ENCODE measurements around the gene FKBP14. TPM values are rescaled to one million over a fixed set of nuclear protein-coding genes. Genes with fewer than 3 reads are reported as not detected.

Gene FKBP14
- total and polyA plus RNA-seq, 9 of the 15 experiments (the other 6 are each of a cell fraction or from before 2014, with no cell fraction given), result 5.3 to 27.9 (median 14.3) TPM

- H3K9me3 ChIP-seq (replicated peaks; ENCODE audit: control insufficient read depth, insufficient read depth, low read depth, low read length), result no peaks in the 10 kb centered on the region
- no peak overlapping the region for H3K9ac ChIP-seq (ENCODE audit: insufficient read depth in 1 of 2, low read depth in 2 of 2, low read length in 2 of 2)
- intact Hi-C loops (cut with micrococcal nuclease) (no loop called here), in situ Hi-C loops (cut with MboI) (no loop called here)
- no TSS peak for BruUV-seq (replicated peaks)
- H3K4me3 ChIP-seq, result no peak overlapping the region
- WGBS (ENCODE audit: insufficient coverage, low coverage, missing lambda C conversion rate), result 78% methylated on average over 1 of the region's 1 CpG
- peaks cover 37% of the 10 kb centered on the region for H3K79me2 ChIP-seq (ENCODE audit: control insufficient read depth, insufficient read depth, low read length)
- no peak overlapping the region for H2AFZ ChIP-seq (ENCODE audit: low read depth, low read length)
- H4K20me1 ChIP-seq (replicated peaks; ENCODE audit: control insufficient read depth, insufficient read depth, low read length), result no peaks in the 10 kb centered on the region; the same call in 1 of the 2 replicates
- no peak overlapping the region for H3K4me2 ChIP-seq (ENCODE audit: insufficient read depth, low read length)
- H3K4me1 ChIP-seq (replicated peaks in 1 of 2; ENCODE audit: control insufficient read depth in 2 of 2, insufficient read depth in 2 of 2, low read length in 2 of 2), result peaks cover 2 to 4% of the 10 kb centered on the region in 2 experiments; a peak in 1 of 5 replicates
- FAIRE-seq (no peak), DNase-seq (ENCODE audit: extremely low read depth in 1 of 4, low spot score in 3 of 4) (no peak), ATAC-seq (no peak)
- CTCF ChIA-PET (ENCODE audit: low intra/inter-chr PET ratio), result no interaction called here
- no peaks in the 10 kb centered on the region for H3K9me1 ChIP-seq (ENCODE audit: control insufficient read depth, insufficient read depth, low read length)
- POLR2A ChIA-PET, result no interaction called here
- peaks cover 68% of the 10 kb centered on the region for H3K36me3 ChIP-seq (ENCODE audit: control insufficient read depth, insufficient read depth, low read length)
- H3K27ac ChIP-seq (ENCODE audit: extremely low read depth, low read depth, low read length), result no peak overlapping the region
- no peaks in the 10 kb centered on the region for H3K27me3 ChIP-seq (ENCODE audit: control insufficient read depth in 2 of 2, insufficient read depth in 2 of 2, low read length in 2 of 2)
- TF ChIP-seq NFIC (IDR thresholded peaks at IDR 0.05) (no peak), ADNP (tag; IDR thresholded peaks at IDR 0.05) (no peak), XRCC5 (IDR thresholded peaks at IDR 0.05; ENCODE audit: low read depth, low read length) (no peak), FOXA3 (CRISPR knock-in tag; conservative IDR thresholded peaks at IDR 0.05 in 1 of 2, IDR thresholded peaks at IDR 0.05 in 1 of 2) (no peak), FOXP4 (CRISPR knock-in tag; IDR thresholded peaks at IDR 0.05; ENCODE audit: borderline replicate concordance) (no peak), MAFG (tag; conservative IDR thresholded peaks at IDR 0.05) (no peak), ZMIZ1 (IDR thresholded peaks at IDR 0.05; ENCODE audit: low read depth in 2 of 2, low read length in 2 of 2) (no peak), HBP1 (CRISPR knock-in tag; IDR thresholded peaks at IDR 0.05) (no peak), BCL6 (CRISPR knock-in tag; IDR thresholded peaks at IDR 0.05) (no peak), NR2C2 (CRISPR knock-in tag; IDR thresholded peaks at IDR 0.05) (no peak), NR2C2 (tag; IDR thresholded peaks at IDR 0.05) (no peak), POLR3A (IDR thresholded peaks at IDR 0.05; ENCODE audit: borderline replicate concordance, extremely low read depth, insufficient read depth, insufficient read length) (no peak)
These were observed 6.5 kb downstream of the FKBP14 start for GRCh38 chr7:30019960-30020359.
